ENCODE measurements around the gene RAB37. TPM values are rescaled to one million over a fixed set of nuclear protein-coding genes. Genes with fewer than 3 reads are reported as not detected.

Gene RAB37
- polyA plus RNA-seq, 1 experiment = 0.21 TPM

- Histone ChIP-seq H3K27me3 (ENCODE audit: control insufficient read depth, insufficient read depth, low read length) (no peaks in the 10 kb centered on the region), H3K27ac (ENCODE audit: low read depth, low read length) (no peak overlapping the region), H3K9me3 (ENCODE audit: control insufficient read depth, insufficient read depth, low read length) (no peaks in the 10 kb centered on the region; the same call in 1 of the 2 replicates), H3K4me3 (ENCODE audit: low read depth, low read length) (no peak overlapping the region)
- DNase-seq (ENCODE audit: low read depth, low spot score) = no peak
- ChIA-PET POLR2A (interaction anchor here (0.7 kb wide), 1 partner anchor 7 kb away, joined by 5 read pairs; no protein-coding TSS in a partner anchor), CTCF (interaction anchor here (0.9 to 1.3 kb wide), 2 partner anchors 18 to 99 kb away, joined by 3 to 4 read pairs; no protein-coding TSS in a partner anchor)
- TF ChIP-seq CTCF (IDR thresholded peaks at IDR 0.05; ENCODE audit: low read depth, low read length) = no peak
Measured at GRCh38 chr17:74763565-74764387, 26.7 kb downstream of the RAB37 start.

DNA sequence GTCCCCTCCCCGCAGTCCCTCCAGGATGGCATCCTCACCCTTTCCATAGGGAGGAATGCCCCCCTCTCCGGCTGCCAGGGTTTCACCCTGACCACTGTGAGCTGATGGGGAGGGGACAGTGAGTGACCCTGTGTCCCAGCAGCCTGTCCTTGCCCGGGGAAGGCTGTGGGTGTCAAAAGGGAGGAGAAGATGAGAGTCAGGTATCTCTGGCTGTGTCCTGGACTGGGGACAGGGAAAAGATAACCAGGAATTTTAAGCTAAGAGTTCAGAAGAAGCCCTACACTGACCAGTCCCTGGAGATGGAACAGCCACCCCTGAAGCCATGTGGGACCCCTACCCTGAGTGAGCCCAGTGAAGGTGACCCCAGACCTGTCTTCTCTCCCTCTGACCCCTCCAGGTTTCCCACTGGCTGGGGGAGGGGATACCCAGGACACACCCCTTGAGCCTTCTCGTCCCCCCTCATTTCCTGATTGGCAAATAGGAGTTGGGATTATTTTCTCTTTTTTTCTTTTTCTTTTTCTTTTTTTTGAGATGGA, 27.8 kb downstream of the RAB37 start:
- Histone ChIP-seq H3K9me3 (ENCODE audit: control insufficient read depth, insufficient read depth, low read length) (no peaks in the 10 kb centered on the region; the same call in 1 of the 2 replicates), H3K4me3 (ENCODE audit: low read depth, low read length) (no peak overlapping the region), H3K27me3 (ENCODE audit: control insufficient read depth, insufficient read depth, low read length) (no peaks in the 10 kb centered on the region), H3K27ac (ENCODE audit: low read depth, low read length) (no peak overlapping the region)
- CTCF ChIA-PET = interaction anchor here (1.3 kb wide), 1 partner anchor 98 kb away, joined by 3 read pairs; no protein-coding TSS in a partner anchor
- no peak for TF ChIP-seq CTCF (IDR thresholded peaks at IDR 0.05; ENCODE audit: low read depth, low read length)
- DNase-seq (ENCODE audit: low read depth, low spot score) = no peak
- POLR2A ChIA-PET = no interaction called here

DNA sequence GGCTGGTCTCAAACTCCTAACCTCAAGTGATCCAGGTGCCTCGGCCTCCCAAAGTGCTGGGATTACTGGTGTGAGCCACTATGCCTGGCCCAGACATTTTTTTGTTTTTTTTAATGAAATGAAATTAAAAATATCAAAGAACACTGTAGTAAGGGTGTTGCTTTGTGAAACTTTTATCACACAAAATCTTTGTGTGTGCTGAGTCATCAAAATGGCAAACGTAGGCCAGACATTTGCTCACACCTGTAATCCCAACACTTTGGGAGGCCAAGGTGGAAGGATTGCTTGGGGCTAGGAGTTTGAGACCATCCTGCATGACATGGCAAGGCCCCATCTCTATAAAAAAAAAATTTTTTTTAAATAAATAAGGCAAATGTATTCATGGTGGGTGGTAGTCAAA, 29.4 kb downstream of the RAB37 start:
- TF ChIP-seq CTCF (IDR thresholded peaks at IDR 0.05; ENCODE audit: low read depth, low read length) = no peak
- DNase-seq (ENCODE audit: low read depth, low spot score) = no peak
- ChIA-PET POLR2A (no interaction called here), CTCF (interaction anchor here (1.0 to 1.2 kb wide), 2 partner anchors 22 to 99 kb away, joined by 3 to 4 read pairs; no protein-coding TSS in a partner anchor)
- Histone ChIP-seq H3K9me3 (ENCODE audit: control insufficient read depth, insufficient read depth, low read length) (no peaks in the 10 kb centered on the region; the same call in 1 of the 2 replicates), H3K27ac (ENCODE audit: low read depth, low read length) (no peak overlapping the region), H3K4me3 (ENCODE audit: low read depth, low read length) (no peak overlapping the region), H3K27me3 (ENCODE audit: control insufficient read depth, insufficient read depth, low read length) (no peaks in the 10 kb centered on the region)

- ChIA-PET POLR2A (no interaction called here), CTCF (interaction anchor here (0.7 to 1.5 kb wide), 4 partner anchors 17 to 98 kb away, joined by 3 to 6 read pairs (median 4); no protein-coding TSS in a partner anchor)
- H3K9me3 ChIP-seq (ENCODE audit: control insufficient read depth, insufficient read depth, low read length) = no peaks in the 10 kb centered on the region; the same call in 1 of the 2 replicates
- no peaks in the 10 kb centered on the region for H3K27me3 ChIP-seq (ENCODE audit: control insufficient read depth, insufficient read depth, low read length)
- DNase-seq (ENCODE audit: low read depth, low spot score) = no peak
- TF ChIP-seq CTCF (IDR thresholded peaks at IDR 0.05; ENCODE audit: low read depth, low read length) = no peak
- no peak overlapping the region for H3K4me3 ChIP-seq (ENCODE audit: low read depth, low read length)
- H3K27ac ChIP-seq (ENCODE audit: low read depth, low read length) = no peak overlapping the region
Measured at GRCh38 chr17:74767111-74767516, 30.1 kb downstream of the RAB37 start.
